ENCODE results near the gene KRTAP10-4.
"Not testable (repeated sequence)": the region's sequence is repeated elsewhere in the genome, so short reads cannot be mapped to it uniquely, and the experiment has no call there.

KRTAP10-4 gene

GRCh38 chr21:44573630-44574456, at the start of gene KRTAP10-4:
TSS of gene KRTAP10-4 (plus strand) at chr21:44573729. CDS start at chr21:44573759, 30 bp downstream.
- DNase-seq: not testable (repeated sequence)

DNA sequence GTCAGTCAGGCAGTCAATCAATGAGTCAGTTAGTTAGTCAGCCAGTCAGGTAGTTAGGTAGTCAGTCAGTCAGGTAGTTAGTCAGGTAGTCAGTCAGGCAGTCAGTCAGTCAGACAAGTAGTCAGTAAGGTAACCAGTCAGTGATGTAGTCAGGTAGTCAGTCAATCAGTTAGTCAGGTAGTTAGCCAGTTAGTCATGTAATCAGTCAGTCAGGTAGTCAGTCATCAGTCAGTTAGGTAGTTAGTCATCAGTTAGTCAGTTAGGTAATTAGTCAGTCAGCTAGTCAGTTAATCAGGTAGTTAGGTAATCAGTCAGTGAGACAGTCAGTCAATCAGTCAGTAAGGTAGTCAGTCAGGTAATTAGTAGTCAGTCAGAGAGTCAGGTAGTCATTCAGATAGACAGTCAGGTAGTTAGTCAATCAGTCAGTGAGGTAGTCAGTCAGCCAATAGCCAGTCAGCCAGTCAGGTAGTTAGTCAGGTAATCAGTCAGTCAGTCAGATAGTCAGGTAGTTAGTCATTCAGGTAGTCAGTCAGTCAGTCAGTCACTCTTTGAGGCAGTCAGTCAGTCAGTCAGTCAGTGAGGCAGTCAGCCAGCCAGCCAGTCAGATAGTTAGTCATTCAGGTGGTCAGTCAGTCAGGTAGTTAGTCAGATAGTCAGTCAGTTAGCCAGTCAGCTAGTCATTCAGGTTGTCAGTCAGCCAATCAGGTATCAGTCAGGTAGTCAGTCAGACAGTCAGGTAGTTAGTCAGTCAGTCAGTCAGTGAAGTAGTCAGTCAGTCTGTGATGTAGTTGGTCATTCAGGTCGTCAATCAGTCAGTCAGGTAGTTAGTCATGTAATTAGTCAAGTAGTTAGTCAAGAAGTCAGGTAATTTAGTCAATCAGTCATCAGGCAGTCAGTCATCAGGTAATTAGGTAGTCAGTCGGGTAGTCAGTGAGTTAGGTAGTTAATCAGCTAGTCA, 48.8 kb upstream of the KRTAP10-4 start:
- no peak for DNase-seq

DNA sequence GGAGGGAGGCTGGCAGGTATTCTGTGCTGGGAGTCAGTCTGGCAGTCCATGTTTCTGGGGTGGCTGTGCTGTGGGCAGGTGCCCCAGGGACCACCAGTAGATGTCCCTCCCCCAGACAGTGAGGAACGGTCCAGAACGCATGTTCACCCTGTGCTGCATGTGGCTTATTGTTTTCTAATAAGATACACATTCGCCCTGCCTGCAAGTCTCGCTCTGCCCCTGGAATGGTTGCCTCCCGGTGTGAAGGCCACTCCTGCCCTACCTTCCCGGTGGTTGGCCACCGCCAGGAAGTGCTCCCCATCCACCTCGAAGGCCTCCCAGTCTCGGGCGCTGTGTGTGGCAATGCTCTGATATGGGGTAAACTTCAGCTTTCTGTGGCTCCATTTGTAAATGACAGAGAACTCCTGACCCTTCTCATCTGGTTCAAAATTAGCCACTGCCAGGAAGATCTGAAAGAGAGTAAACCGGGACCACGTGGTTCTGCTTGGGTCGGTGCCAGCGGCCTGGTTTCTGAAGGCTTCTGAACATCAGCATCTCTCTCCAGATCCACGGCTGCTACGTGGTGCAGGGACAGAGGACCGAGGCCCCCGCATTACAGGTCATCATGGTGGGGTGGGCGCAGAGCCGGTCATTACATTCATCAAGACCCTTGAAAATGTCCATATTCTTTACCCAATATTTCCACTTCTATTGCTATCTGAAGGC, 48.0 kb upstream of the KRTAP10-4 start:
- DNase-seq: no peak

DNA sequence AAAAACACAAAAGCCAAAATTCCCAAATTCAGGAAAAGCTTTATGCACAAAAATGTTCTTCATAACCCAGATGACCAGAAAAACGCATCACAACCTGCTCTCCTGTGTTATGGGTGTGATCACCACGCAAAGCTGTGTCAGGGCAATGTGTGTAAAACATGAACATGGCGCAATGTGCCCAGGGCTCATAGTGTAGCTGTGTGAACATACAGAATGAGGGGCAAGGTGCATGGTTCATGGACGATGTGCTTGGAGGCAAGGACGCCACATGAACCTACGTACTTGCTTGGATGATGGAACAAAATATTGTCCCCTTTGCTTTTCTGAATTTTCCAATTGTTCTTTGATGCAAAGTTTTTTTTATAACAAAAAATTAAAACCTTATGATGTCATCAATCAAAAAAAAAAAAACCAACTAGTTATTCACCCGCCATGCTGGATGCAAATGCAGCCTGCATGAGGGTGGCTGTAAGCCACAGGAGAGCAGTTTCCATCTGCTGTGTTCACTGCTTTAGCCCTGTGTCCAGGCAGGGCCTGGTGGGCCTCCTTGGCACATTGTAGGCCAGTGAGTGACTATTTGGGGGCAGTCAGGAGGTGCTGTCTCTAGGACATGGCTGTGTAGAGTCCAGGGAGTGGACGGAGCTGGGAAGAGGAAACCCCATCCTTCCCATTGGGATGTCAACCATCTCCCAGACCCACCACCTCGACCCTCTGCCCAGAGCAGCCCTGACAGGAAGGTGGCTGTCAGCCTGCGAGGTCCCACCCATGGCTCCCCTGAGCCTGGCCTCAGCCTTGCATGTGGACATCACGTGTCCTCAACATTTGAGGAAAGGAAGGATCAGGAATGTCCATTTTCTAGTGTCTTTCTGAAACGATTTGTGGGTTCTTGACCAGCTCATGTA, 47.2 kb upstream of the KRTAP10-4 start:
- DNase-seq: no peak

DNA sequence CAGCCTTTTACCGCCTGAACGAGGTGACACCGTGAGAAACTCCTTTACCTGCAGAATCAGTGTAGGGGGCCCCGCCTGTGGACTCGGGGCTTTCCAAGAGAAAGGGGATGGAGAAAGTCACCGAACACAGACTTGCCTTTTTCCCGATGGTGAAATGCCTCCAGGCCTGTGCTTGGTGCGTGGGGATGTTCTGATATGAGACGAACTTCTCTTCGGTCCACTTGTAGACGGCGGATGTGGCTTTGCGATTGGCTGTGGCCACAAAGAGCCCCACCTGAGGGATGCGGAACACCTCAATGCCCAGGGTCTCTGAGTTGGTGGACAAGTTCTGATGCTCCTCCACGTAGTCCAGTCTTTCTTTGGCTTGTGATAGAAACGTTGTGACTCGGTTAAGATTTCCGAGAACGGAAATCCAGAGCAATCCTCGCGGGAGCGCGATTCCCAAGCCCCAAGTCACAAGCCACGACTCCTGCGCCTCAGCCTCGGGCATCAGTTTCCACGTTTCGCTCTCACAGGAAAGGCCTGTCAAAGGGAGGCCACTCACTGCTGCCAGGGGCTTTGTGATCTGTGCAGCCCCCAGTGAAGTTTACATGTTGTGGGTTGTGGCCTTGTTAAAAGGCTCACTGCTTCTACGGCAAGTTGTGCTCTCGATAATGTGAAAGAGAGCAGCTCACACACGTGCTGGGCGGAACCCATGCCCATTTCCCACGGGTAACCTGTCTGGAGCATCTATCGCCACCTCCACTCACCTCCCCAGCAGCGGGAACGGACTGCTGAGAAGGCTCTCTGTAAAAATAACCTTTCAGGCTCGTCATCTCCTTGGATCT, 46.2 kb upstream of the KRTAP10-4 start:
- DNase-seq: no peak

DNA sequence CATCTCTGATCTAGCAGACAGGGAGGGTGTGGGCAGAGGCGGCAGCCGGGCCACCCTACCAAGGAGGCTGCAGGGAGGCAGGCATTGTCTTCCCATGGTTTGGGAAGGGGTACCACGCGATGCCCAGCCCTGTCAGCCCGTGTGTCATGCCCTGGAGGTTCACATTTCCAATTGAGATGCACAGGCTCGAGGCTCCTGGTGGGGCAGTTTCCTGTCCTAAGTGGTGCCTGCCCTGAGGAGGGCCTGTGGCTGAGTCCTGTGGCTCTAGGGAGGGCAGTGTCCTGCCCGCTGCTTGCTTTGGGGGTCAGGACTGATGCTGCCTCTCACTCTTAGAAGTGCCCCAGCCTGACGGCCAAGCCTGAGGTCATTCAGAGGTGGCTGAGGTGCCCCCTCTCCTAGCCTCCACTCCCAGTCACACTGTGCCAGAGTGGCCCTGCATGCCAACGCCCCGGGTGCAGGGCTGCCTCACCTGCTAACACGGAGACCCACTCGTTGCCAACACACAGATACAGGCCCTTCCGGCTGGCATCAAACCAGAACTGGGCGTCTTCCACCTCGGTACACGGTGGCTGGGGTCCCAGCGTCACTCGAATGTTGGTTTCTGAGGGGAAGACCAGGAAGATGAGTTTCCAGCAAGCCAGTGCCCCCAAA, 45.4 kb upstream of the KRTAP10-4 start:
- DNase-seq: no peak

- no peak for DNase-seq
These were observed 44.9 kb upstream of the KRTAP10-4 start for GRCh38 chr21:44528634-44528995.

DNA sequence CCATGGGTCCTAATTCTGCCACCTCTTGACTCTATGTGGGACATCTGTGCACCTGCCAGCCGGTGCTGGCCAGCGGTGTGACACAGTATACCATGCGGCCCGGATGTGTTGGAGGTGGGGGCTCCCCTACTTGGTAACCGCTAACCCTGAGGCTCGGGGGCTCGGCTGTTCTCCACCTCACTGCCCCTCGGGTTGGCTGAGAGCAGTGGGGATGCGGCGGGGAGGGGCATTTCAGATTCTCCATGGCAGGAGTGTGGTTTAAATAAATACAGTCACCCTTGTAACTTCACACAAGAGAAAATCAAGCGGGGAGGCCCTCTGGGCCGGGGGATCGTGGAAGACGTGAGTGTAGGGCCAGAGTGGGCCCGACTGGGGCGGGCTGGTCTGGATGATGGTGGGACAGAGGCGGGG, 44.5 kb upstream of the KRTAP10-4 start:
- no peak for DNase-seq

DNA sequence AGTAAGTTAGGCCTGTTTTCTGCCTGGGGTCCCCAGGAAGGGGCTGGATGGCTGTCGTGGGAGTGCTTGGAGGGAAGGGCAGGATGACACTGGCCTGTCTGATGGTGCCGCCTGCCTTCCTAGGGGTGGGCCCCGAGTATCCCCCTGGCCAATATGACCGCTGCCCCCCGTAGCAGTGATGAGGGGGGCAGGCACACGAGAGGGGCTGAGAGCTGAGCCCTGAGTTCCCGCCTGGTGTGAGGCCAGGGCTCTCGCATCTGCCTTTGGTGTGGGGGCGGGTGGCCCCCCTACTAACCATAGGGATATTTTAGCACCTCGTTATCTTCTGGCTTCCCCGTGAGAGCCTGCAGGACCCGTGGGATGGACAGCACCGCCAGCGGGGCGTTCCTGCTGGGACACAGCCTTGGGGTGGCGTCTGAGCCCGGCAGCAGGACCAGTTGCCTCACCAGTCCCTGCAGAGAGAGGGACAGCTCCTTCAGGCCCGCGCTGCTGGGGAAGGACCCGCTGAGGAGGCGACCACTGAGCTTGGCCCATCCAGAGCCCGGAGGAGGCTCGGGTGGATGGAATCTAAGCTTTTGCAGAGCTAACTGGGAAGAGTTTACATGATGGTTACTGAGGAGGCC, 43.9 kb upstream of the KRTAP10-4 start:
- DNase-seq: no peak

GRCh38 chr21:44530221-44530902, 43.2 kb upstream of the KRTAP10-4 start:
- no peak for DNase-seq

GRCh38 chr21:44530903-44531605, 42.5 kb upstream of the KRTAP10-4 start:
- DNase-seq: no peak

DNA sequence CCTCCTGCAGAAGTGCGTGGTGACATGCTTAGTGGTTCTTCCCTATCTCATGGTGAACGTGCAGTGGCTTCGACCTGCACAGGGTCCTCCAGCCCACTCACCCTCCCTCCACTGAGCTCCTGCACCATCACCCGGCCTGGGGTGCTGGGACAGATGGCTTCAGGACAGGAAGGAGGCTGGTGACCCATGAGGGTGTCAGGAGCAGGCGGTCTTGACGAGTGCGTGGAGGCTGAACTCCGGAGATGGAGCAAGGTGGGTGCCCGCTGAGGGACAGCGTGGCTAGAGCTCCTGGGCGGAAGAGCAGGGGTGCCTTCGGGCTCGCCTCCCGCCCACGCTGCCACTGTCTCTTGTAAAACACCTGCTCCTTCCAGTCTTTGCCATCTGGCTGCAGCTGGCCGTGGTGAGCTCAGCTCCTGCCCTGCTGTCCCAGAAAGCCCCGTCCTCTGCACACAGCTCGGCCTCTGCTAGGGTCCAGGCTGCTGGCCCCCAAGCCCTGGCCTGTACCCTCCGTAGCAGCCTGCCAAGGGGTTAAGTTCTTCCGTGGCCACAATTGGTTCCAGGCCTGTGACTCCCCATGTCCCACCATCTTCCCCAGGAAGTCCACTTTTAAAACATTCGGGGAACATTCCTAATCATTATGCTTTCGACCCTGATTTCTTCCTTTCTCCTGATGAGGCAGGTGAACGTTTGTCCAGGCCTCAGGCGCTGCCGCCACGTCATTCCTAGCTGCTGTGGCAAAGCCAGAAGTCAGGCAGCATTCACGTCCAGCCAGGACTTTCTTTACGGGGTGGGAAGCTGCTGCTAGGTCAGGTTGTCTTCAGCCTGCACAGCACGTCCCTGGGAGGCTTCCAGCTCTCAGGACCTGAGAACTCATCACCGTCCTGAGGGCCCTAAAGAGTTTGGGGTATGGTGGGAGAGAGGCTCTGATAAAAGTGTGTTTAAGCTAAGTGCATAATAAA, 41.6 kb upstream of the KRTAP10-4 start:
- DNase-seq: no peak

DNA sequence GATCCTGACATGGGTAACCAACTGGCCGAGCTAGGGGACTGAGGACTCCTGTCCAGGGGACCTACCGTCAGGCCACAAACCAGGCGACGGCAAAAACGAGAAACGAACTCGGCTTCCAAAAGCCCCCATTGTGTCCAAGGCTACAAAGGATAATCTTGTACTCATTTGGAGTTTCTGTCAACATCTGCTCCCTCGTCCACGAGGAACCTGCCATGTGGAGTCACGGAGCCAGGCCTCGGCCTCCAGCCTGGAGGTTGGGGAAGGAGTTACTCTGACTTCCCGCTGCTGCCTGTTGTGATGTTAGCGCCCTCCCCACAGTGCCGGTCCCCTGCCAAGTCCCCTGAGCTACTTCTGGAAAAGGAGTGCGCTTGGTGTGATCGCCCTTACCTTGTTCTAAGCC, 40.8 kb upstream of the KRTAP10-4 start:
- DNase-seq: no peak

DNA sequence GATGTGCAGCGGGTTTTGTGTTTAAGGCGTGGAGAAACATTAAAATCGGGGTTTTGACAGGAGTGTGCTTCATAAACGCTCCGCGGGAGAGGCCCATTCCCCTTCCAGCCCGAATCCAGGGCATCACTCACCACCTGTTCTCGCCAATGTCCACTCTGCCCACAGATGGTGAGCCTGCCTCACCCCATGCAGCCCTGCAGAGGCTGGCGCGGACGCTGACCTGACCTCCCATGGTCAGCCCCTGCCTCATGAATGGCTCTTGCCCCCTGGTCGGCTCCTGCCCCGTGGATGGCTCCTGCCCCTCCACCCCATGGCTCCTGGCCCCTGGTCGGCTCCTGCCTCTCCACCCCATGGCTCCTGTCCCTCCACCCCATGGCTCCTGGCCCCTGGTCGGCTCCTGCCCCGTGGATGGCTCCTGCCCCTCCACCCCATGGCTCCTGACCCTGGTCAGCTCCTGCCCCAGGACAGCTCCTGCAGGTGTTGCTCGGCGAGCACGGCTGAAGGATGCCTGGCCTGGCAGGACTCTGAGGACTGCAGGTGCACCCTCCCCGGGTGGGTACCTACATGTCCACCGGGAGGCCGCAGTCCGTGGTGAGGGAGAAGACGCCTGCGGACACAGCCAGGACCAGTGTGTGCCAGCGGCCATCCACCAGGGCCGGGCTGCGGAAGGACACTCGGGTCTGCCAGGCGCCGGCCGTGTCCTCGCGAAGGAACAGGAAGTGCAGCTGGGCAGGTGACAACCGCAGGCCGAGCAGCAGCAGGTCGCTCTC, 40.2 kb upstream of the KRTAP10-4 start:
- DNase-seq: no peak

DNA sequence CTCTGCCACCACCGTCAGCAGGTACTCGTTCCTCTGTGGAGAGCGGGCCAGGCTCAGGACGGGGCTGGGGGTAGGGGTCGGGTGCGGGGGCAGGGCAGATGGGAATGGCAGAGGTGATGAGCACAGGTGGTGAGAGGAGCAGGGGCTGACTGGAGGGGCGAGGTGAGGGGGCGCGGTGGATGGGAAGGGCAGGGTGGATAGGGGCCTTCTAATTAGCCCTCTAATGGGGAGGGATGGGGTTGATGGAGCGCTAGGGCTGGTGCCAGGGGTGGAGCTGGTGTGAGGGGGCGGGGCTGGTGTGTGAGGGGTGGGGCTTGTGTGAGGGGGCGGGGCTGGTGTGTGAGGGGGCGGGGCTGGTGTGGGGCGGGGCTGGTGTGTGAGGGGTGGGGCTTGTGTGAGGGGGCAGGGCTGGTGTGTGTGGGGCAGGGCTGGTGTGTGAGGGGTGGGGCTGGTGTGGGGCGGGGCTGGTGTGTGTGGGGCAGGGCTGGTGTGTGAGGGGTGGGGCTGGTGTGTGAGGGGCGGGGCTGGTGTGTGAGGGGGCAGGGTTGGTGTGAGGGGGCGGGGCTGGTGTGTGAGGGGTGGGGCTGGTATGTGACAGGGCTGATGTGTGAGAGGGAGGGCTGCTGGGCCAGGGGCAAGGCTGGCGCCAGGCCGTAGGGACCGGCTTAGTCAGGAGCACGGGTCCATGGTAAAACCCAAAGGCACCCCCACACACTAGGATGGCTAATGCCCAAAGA, 39.5 kb upstream of the KRTAP10-4 start:
- no peak for DNase-seq

DNA sequence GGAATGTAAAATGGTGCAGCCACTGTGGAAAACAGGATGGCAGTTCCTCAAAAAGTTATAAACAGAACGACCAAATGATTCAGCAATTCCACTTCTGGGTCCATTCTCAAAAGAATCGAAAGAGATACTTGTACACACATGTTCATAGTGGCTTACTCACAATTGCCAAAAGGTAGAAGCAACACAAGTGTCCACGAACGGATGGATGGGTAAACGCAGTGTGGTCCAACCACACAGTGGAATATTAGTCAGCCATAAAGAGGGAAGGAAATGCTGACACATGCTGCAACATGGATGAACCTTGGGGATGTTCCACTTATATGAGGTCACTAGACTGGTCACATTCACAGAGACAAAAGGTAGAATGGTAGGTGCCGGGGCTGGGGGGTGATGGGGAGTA, 38.8 kb upstream of the KRTAP10-4 start:
- DNase-seq: no peak

All from NCI-H1436 (cell line).